T47D (cell line): ENCODE results near the gene ASPA.

Experiments used
- DNase-seq, 2 experiments: peaks; one replicate each; pipeline versions ENCODE4 v3.0.0 to v3.0.0-alpha.2; 2011 to 2012; ENCODE audit warnings: low read depth in 1 of 2, low spot score in 1 of 2
- JUND ChIP-seq: IDR thresholded peaks from 2 replicates; pipeline ENCODE4 v1.6.1; 2012; ENCODE audit warnings: low read depth
- in situ Hi-C: cut with HindIII; loops from 2 replicates; pipeline ENCODE4 v1.10.0; 2016; ENCODE audit warnings: low sequenced_read_pairs, low pct_unique_long_range_greater_than_20kb

Gene ASPA

DNA sequence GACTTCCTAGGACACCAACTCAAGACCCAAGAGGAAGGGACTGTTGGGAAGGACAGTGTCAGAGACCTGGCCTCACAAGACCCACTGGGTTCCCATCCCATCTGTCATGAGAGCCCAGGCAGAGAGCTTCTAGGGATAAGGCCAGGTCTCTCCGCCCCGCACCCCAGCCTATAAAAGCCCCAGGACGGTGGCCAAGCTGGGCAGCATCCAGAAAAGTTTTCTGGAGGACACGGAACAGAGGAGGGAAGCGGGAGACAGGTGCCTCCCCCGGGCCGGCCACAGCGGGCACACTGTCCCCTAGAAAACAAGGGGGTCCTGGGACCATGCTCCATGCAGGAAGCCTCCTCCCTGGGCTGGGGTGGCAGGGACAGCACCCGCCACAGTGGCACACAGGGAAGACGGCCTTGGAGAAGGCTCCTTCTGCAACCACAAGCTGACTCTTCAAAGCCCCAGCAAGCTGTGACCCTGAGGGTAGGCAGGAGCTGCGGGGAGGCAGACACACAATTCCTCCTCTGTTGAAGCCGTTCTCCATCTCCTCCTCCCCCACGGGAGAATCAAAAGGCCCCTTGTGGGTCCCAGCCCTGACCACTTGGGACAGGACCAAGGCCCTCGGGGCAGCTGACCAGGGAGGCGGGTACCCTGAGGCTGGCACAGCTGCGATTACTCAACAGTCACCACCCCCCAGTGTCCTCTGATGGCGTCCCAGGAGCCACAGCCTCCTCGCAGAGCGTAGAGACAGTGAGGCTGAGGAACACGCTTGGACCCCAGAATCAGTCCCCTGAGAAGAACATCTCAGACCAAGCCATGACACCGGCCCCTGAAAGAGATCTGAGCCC lies 55.7 kb downstream of the ASPA start:
- DNase-seq, result no peak
- no peak for TF ChIP-seq JUND
- in situ Hi-C loops, result no loop called here

DNA sequence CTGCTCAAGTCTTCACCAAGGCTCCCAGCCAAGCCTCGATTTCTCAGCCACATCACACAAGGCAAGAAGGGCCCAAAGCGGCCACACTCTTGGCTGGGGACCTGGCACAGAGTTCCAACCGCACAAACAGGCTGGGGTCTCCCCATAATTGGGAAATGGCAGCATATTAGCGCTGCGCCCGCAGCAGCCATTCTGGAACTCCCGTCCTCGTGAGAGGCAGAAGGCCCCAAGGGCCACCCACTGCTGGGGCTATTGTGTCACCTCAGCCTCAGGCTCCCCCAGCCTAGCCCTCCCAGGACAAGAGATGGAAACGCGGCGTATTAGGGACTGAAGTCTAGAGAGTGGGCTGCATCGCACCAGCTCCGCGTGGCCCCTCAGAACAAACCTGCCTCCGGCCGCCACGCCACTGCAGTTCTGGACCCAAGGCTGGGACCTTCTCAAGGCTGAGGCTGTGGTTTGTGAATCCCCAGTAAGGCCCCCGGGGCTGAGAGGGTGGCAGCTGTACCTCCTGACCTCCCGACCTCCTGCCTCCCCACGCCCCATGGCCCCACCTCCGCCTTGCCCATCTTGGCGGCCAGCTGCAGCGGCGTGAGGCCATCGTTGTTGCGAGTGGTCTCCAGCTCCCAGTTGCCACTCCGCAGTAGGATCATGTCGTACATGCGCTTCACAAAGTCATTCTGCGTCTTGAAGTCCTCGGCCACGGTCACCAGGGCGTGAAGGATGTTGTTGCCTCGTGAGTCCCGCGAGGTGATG lies 56.5 kb downstream of the ASPA start:
- in situ Hi-C loops, result no loop called here
- DNase-seq, result no peak
- no peak for TF ChIP-seq JUND

DNA sequence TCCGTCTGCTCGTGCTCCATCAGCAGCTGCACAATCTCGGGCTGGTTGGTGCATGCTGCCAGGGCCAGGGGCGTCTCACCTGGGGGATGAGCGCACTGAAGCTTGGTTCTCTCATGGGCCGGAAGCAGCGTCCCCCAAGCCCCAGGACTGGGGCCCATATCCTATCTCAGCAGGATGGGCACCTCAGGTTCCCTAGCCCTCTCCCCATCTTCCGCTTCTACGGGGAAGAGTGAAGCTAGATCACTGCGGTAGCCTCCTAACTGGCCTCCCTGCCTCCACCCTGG lies 57.0 kb downstream of the ASPA start:
- no peak for TF ChIP-seq JUND
- no peak for DNase-seq
- in situ Hi-C loops, result no loop called here

DNA sequence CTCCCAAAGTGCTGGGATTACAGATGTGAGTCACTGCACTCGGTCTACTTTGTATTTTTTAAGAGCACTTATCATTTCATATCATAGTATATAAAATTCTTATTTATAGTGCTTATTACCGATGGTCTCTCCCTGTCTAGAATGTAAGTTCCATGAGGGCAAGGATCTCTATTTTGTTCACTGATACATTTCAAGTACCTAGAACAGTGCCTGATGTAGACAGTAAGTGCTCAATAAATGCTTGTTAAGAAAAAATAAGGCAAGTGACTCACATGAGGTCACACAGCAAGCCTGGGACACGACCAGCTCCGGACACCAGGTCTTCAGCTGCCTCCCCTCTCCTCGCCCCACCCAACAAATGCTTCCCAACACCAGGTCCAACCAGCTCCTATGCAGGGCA lies 58.0 kb downstream of the ASPA start:
- in situ Hi-C loops, result no loop called here
- TF ChIP-seq JUND, result no peak
- no peak for DNase-seq

DNA sequence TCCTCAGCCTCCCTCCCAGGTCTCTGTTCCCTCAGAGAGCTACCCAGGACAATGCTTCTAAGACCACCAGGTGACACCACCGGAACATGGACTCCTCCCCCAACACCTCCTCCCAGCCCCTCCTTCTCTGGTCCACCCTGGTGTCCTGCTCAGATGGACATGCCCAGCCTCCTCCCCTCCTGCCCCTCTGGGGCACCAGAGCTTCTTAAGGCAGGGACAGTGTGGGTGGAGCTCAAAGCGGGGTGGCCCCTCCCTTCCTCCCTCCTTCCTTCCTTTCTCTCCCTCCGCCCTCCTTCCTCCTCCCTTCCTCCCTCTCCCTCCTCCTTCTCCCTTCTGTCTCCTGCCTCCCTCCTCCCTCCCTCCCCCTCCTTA lies 59.1 kb downstream of the ASPA start:
- no peak for TF ChIP-seq JUND
- DNase-seq, result peak in 1 of 2 experiments; percentile 28
- in situ Hi-C loops, result no loop called here

DNA sequence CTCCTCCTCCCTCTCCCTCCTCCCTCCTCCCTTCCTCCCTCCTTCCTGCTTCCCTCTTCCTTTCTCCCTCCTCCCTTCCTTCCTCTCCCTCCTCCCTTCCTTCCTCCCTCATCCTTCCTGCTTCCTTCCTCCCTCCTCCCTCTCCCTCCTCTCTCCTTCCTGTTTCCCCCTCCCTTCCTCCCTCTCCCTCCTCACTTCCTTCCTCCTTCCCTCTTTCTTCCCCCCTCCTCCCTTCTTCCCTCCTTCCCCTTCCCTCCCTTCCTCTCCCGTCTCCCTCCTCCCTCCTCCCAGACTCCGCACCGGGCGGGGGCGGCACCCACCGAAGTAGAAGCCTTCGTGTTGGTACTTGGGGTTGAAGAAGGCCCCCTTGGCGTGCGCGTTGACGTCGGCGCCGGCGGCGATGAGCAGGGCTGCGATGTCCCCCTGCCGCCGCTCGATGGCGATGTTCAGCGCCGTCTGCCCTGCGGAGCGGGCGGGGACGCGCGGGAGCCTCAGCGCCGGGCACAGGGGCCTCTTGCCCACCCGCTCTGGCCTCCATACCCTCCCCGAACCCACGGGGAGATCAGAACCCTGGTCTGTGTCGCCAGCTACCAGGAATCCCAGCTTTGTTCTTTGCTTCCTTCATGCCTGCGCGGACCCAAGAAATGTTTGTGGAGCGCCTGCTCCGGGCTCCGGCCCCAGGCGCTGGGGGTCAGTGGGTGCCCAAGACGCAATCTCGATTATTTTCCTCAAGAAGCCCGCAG lies 59.6 kb downstream of the ASPA start:
- in situ Hi-C loops, result no loop called here
- no peak for DNase-seq
- no peak for TF ChIP-seq JUND

DNA sequence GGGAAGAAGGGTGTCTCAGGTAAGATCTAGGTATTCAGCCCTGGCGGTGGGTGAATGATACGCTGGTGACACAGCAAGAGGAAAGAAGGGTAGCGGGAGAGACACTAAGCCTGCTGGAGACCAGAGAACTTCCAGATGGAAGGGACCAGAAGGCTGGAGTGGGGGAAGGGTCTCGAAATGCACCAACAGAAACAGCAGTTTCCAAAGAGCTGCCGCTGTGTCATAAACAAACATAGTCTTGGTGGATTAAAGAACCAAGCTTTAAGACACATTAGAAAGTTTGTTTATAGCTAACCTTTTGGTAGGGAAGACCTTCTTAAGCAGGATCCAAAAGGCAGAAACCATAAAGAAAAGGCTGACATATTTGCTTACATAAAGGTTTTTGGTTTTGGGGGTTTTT lies 60.9 kb downstream of the ASPA start:
- no peak for DNase-seq
- no peak for TF ChIP-seq JUND
- in situ Hi-C loops, result no loop called here

DNA sequence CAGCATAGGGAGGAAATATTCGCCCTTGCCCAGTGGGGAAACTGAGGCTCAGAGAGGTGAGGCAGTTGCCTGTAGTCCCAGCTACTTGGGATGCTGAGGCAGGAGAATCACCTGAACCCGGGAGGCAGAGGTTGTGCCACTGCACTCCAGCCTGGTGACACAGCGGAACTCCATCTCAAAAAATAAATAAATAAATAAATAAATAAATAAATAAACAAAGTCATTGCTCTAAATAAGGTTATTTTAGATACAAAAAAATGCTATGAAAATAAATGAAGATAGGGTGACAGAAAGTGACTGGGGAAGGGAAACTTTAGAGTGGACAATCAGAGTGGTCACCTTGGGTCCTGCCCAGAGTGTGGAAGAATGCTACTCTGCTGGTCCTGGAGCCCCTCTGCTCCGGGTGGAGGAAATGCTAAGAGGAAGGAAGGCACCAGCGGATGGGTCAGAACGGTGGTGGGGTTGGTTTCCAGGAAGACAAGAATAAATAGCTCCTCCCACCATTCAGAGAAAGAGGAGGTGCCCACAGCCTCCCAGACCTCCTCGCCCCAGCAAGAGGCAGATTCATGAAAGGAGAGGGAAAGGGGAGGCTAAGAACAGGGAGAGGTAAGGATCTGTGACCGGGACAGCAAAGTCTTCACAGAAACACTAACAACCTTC lies 64.2 kb downstream of the ASPA start:
- TF ChIP-seq JUND, result no peak
- no peak for DNase-seq
- in situ Hi-C loops, result no loop called here

DNA sequence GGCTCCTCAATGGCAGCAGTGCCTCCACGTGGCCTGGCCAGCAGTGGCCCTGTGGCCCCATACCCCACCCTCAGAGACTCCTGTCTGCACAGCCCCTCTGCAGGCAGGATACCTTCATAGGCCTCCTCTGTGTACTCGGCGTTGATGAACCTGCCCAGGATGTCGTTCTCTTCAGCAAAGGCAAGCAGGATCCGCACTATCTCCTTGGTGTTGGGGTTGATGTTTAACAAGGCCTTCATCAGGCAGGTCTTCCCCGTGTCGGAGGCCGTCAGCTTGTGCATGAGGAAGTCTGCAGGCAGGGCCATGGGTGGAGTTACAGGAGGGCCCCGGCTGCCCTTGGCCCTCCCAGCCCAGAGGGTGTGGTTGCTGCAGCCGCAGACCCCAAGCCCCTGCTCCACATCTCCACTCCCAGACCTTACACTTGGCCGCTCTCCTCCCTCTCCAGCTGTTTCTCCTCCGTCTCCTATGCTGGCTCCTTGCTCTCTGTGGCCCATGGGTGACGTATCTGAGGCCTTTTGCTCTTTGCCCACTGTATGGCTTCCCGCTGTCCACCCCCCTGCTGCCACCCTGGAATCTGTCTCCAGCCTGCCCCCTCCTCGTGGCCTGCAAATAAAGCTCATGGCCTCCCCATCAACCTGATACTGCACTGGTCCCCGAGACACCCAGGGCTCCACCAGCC lies 66.8 kb downstream of the ASPA start:
- in situ Hi-C loops, result no loop called here
- TF ChIP-seq JUND, result no peak
- no peak for DNase-seq

DNA sequence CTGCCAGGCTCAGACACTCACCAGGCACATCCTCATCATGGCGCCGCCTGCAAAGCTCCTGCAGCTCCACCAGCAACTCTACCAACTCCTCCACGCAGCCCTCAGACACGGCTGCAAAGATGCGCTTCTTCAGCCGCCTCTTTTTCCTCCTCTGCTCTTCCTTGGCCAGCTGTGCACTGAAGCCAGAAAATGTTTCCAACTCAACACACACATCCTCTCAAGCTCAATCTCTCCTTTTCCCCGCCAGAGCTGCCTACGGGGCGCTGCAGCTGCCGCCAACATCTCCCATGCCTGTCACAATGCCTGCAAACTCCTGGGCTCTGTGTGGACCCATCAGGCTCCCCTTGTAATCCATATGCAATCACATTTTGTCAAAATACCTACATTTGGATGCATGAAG lies 67.7 kb downstream of the ASPA start:
- in situ Hi-C loops, result no loop called here
- DNase-seq, result no peak
- no peak for TF ChIP-seq JUND

DNA sequence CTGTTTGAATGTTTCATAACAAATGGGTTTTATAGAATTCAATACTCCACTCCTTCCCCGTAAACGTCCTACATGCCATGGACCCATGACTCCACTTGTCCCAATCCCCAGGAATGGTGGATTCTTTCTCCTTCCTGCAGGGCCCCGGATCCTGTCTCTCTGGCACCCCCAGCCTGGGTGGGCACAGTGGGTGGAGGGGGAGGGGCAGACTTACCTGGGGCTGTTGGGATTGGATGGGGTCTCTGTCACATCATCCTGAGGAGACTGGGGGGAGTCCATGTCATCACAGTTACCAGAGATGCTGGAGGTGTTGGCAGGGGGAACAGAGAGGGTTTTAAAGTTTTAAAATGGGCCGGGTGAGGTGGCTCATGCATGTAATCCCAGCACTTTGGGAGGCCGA lies 68.6 kb downstream of the ASPA start:
- no peak for TF ChIP-seq JUND
- in situ Hi-C loops, result no loop called here
- DNase-seq, result no peak

DNA sequence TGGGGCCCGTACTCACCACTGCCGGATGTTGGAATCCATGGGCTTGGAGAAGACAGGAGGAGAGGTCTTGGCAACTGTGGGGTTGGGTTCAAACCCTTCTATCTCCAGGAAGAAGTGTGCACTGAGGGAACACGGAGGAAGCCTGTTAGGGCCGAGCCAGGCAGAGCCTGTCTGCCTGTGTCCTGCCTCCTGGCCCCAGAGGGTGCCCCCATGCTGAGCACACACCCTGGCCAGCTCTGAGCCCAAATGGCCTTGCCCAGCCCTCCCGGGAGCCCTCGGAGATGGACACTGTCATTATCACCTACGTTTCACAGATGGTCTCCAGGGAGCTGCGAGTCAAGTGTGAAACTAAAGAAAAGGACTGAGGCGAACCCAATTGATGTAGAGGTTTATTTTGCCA lies 69.4 kb downstream of the ASPA start:
- in situ Hi-C loops, result no loop called here
- DNase-seq, result no peak
- TF ChIP-seq JUND, result no peak
